GM12878 (cell line): ENCODE measurements around the gene CCK. TPM values are rescaled to one million over a fixed set of nuclear protein-coding genes. Genes with fewer than 3 reads are reported as not detected.

Source experiments
- ATAC-seq: fragments of 200-7000 bp; cut with Tn5 transposase; 3 replicates; pipeline ENCODE4 v1.9.1; 2020; ENCODE audit warnings: mild to moderate bottlenecking, moderate library complexity
- BruUV-seq: library from RNA; stranded (reverse); fragments of 400-500 nt; replicated peaks from 2 replicates; lab custom pipeline; 2021; lab: Mats Ljungman, UMichigan
- CTCF ChIA-PET: fragments of 300-600 bp; sonication (Branson Sonifier 250); formaldehyde crosslinking; extraction: SDS; loops from one replicate; lab custom pipeline; 2021; ENCODE audit warnings: inconsistent platforms; lab: Yijun Ruan, JAX
- POLR2A ChIA-PET: fragments of 350-600 bp; formaldehyde crosslinking; extraction: SDS; loops from one replicate; lab custom pipeline; 2021; ENCODE audit warnings: inconsistent platforms; lab: Charles Lee
- RAD21 ChIA-PET: fragments of 300-600 bp; sonication (Branson Sonifier 250); formaldehyde crosslinking; loops from one replicate; lab custom pipeline; 2023; ENCODE audit warnings: antibody characterized with exemption; ENCODE audit not compliant: unreplicated experiment; lab: Charles Lee
- SMC1A ChIA-PET: fragments of 300-600 bp; sonication (Branson Sonifier 250); formaldehyde crosslinking; loops from one replicate; lab custom pipeline; 2023; ENCODE audit not compliant: unreplicated experiment, uncharacterized antibody; lab: Charles Lee
- DNase-seq: peaks from one replicate; pipeline ENCODE4 v3.0.0-alpha.2; 2011; ENCODE audit warnings: low read depth, low spot score
- FAIRE-seq: peaks from 3 replicates; lab custom pipeline; 2011; peaks lifted over from hg19 to GRCh38; lab: Jason Lieb, UNC
- H2AFZ ChIP-seq: 2 replicates; pipeline ENCODE4 v1.6.0; 2011; ENCODE audit warnings: low read depth, low read length, control low read depth; ENCODE audit not compliant: control insufficient read depth
- H3K27ac ChIP-seq: 2 replicates; pipeline ENCODE4 v1.5.1; 2011; ENCODE audit warnings: control low read depth; ENCODE audit not compliant: control insufficient read depth, insufficient read depth
- H3K27me3 ChIP-seq, 2 experiments: replicated peaks in 1 of 2; 2 replicates each; pipeline versions ENCODE4 v1.6.0 to v1.6.1; 2011; ENCODE audit warnings: low read length in 1 of 2; ENCODE audit not compliant: control insufficient read depth in 2 of 2, insufficient read depth in 2 of 2
- H3K36me3 ChIP-seq, 2 experiments: 2 replicates each; pipeline ENCODE4 v1.5.1; 2011; ENCODE audit warnings: low read length in 1 of 2; ENCODE audit not compliant: control insufficient read depth in 2 of 2, insufficient read depth in 2 of 2
- H3K4me1 ChIP-seq: 2 replicates; pipeline ENCODE4 v1.6.1; 2011; ENCODE audit warnings: mild to moderate bottlenecking, low read length, moderate library complexity, mixed read lengths; ENCODE audit not compliant: control insufficient read depth, insufficient read depth
- H3K4me2 ChIP-seq: 2 replicates; pipeline ENCODE4 v1.6.0; 2011; ENCODE audit warnings: control low read depth; ENCODE audit not compliant: control insufficient read depth, insufficient read depth
- H3K4me3 ChIP-seq: fragments of 200-600 bp; sonication (generic); 2 replicates; pipeline ENCODE4 v1.5.1; 2016
- H3K79me2 ChIP-seq: 2 replicates; pipeline ENCODE4 v1.6.0; 2011; ENCODE audit warnings: low read length; ENCODE audit not compliant: control insufficient read depth, insufficient read depth
- H3K9ac ChIP-seq: 2 replicates; pipeline ENCODE4 v1.8.0; 2011; ENCODE audit warnings: low read length, control low read depth, mixed read lengths; ENCODE audit not compliant: control insufficient read depth, insufficient read depth
- H3K9me3 ChIP-seq: replicated peaks from 3 replicates; pipeline ENCODE4 v1.5.1; 2011; ENCODE audit warnings: mild to moderate bottlenecking, low read length; ENCODE audit not compliant: control insufficient read depth, insufficient read depth
- H4K20me1 ChIP-seq: 2 replicates; pipeline ENCODE4 v1.6.0; 2011; ENCODE audit not compliant: control insufficient read depth, insufficient read depth
- GATAD2B ChIP-seq: fragments of 450-650 bp; conservative IDR thresholded peaks from 2 replicates; pipeline ENCODE4 v1.6.1; 2017; ENCODE audit warnings: low read depth, mild to moderate bottlenecking, moderate library complexity
- MTA3 ChIP-seq: IDR thresholded peaks from 2 replicates; pipeline ENCODE4 v1.6.1; 2012; ENCODE audit warnings: low read length, inconsistent platforms, borderline replicate concordance
- NFXL1 ChIP-seq: fragments of 450-650 bp; IDR thresholded peaks from 2 replicates; pipeline ENCODE4 v1.6.1; 2017; ENCODE audit warnings: antibody characterized with exemption, mild to moderate bottlenecking, borderline replicate concordance
- PAX5 ChIP-seq: IDR thresholded peaks from 2 replicates; pipeline ENCODE4 v1.6.1; 2011; ENCODE audit warnings: low read depth, low read length, borderline replicate concordance
- RAD51 ChIP-seq: fragments of 450-650 bp; IDR thresholded peaks from 2 replicates; pipeline ENCODE4 v1.6.1; 2016; ENCODE audit warnings: moderate library complexity, mild to moderate bottlenecking, inconsistent platforms
- RB1 ChIP-seq: fragments of 450-650 bp; formaldehyde crosslinking; IDR thresholded peaks from 2 replicates; pipeline ENCODE4 v1.6.1; 2017; ENCODE audit warnings: mild to moderate bottlenecking, borderline replicate concordance
- REST ChIP-seq: IDR thresholded peaks from 2 replicates; pipeline ENCODE4 v1.6.1; 2012; ENCODE audit warnings: mild to moderate bottlenecking, low read depth, low read length
- SMC3 ChIP-seq: IDR thresholded peaks from 2 replicates; pipeline ENCODE4 v1.6.1; 2011; ENCODE audit warnings: low read length, improper control_type of control experiment, borderline replicate concordance
- SPI1 ChIP-seq: IDR thresholded peaks from 2 replicates; pipeline ENCODE4 v1.6.1; 2011; ENCODE audit warnings: low read depth, mild to moderate bottlenecking, low read length, moderate library complexity, borderline replicate concordance; ENCODE audit not compliant: insufficient read depth
- ZSCAN29 ChIP-seq: fragments of 450-650 bp; IDR thresholded peaks from 2 replicates; pipeline ENCODE4 v1.6.1; 2017; ENCODE audit warnings: mild to moderate bottlenecking, moderate library complexity
- WGBS: methylation state at CpG from one replicate; pipeline ENCODE4 v1.1.6; 2016; ENCODE audit warnings: low lambda C conversion rate; ENCODE audit not compliant: insufficient replicate concordance, insufficient coverage; ENCODE audit errors: missing lambda C conversion rate; 5-methylcytosine and 5-hydroxymethylcytosine counted together
- in situ Hi-C: fragments of 300-500 bp; cut with MboI; formaldehyde crosslinking; loops from 9 replicates; pipeline ENCODE4 v1.14.3; 2018; ENCODE audit warnings: mixed read lengths
- intact Hi-C: fragments of 100-400 bp; cut with micrococcal nuclease; formaldehyde crosslinking; loops from one replicate; pipeline ENCODE4 v1.14.2; 2022; ENCODE audit not compliant: unreplicated experiment
- polyA plus RNA-seq, 11 experiments: library from polyadenylated mRNA; depleted of rRNA in 4 of 11; unstranded in 6 of 11; stranded (reverse) in 5 of 11; fragments of >200 nt; fragmentation: Nextera tagmentation in 4 of 11; fragmentation: Illumina TruSeq in 1 of 11; extraction: Ambion mirVana in 4 of 11; extraction: Trizol in 1 of 11; gene quantifications; 1 replicate in 1 of 11; 2 replicates in 10 of 11; pipeline versions ENCODE4 v1.2.1 to v1.2.3, GENCODE V29; 2011 to 2016; ENCODE audit warnings: inconsistent platforms in 2 of 11, missing spikeins in 2 of 11, low read depth in 1 of 11
- total RNA-seq, 4 experiments: library from RNA; depleted of rRNA in 3 of 4; stranded (reverse); fragments of >200 nt in 3 of 4; fragmentation: Illumina TruSeq in 1 of 4; extraction: Trizol in 1 of 4; gene quantifications; 2 replicates each; pipeline versions ENCODE4 v1.2.1 to v1.2.3, GENCODE V29; 2013 to 2021
- TF ChIP-seq, protein P1 (sequence below): fragments of 150-350 bp; IDR thresholded peaks from 2 replicates; pipeline ENCODE4 v1.6.1; 2016; ENCODE audit warnings: low read depth, low read length

CCK gene
- total and polyA plus RNA-seq, 10 of the 15 experiments (the other 5 are each of a cell fraction or from before 2014, with no cell fraction given) = not detected

GRCh38 chr3:42273361-42273760 lies 7.4 kb upstream of the CCK start:
- ATAC-seq (no peak), FAIRE-seq (no peak), DNase-seq (no peak)
- 0% methylated on average over 2 of the region's 2 CpGs for WGBS
- Histone ChIP-seq H3K9ac (no peak overlapping the region), H3K4me3 (no peak overlapping the region), H3K36me3 (no peaks in the 10 kb centered on the region), H3K27ac (no peak overlapping the region), H4K20me1 (no peaks in the 10 kb centered on the region), H2AFZ (no peak overlapping the region), H3K79me2 (no peaks in the 10 kb centered on the region), H3K4me1 (peaks cover 18% of the 10 kb centered on the region), H3K9me3 (no peaks in the 10 kb centered on the region; the same call in 2 of the 3 replicates), H3K4me2 (no peak overlapping the region), H3K27me3 (no peaks in the 10 kb centered on the region)
- in situ Hi-C loops (no loop called here), intact Hi-C loops (no loop called here)
- ChIA-PET POLR2A (no interaction called here), SMC1A (interaction anchor here (1.0 to 1.6 kb wide), 2 partner anchors 170 to 308 kb away, joined by 3 to 4 read pairs; partner anchors contain the start of gene SEC22C), RAD21 (no interaction called here), CTCF (interaction anchor here (1.6 kb wide), 1 partner anchor 308 kb away, joined by 3 read pairs; no protein-coding TSS in a partner anchor)
- no TSS peak for BruUV-seq
- TF ChIP-seq RB1 (no peak), SPI1 (peak; percentile 51; the same call in 1 of the 2 replicates), SMC3 (no peak)

GRCh38 chr3:42271786-42272185 lies 5.8 kb upstream of the CCK start:
- ATAC-seq = no peak
- intact Hi-C loops = no loop called here
- TF ChIP-seq GATAD2B (no peak), RAD51 (no peak), REST (no peak), NFXL1 (no peak), PAX5 (no peak), ZSCAN29 (no peak), MTA3 (no peak)
- TF ChIP-seq, protein P1, sequence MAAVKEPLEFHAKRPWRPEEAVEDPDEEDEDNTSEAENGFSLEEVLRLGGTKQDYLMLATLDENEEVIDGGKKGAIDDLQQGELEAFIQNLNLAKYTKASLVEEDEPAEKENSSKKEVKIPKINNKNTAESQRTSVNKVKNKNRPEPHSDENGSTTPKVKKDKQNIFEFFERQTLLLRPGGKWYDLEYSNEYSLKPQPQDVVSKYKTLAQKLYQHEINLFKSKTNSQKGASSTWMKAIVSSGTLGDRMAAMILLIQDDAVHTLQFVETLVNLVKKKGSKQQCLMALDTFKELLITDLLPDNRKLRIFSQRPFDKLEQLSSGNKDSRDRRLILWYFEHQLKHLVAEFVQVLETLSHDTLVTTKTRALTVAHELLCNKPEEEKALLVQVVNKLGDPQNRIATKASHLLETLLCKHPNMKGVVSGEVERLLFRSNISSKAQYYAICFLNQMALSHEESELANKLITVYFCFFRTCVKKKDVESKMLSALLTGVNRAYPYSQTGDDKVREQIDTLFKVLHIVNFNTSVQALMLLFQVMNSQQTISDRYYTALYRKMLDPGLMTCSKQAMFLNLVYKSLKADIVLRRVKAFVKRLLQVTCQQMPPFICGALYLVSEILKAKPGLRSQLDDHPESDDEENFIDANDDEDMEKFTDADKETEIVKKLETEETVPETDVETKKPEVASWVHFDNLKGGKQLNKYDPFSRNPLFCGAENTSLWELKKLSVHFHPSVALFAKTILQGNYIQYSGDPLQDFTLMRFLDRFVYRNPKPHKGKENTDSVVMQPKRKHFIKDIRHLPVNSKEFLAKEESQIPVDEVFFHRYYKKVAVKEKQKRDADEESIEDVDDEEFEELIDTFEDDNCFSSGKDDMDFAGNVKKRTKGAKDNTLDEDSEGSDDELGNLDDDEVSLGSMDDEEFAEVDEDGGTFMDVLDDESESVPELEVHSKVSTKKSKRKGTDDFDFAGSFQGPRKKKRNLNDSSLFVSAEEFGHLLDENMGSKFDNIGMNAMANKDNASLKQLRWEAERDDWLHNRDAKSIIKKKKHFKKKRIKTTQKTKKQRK = no peak

More at GRCh38 chr3:42271786-42272185, 5.8 kb upstream of the CCK start:
- H3K79me2 ChIP-seq = no peaks in the 10 kb centered on the region
- no peak overlapping the region for H2AFZ ChIP-seq
- RAD21 ChIA-PET = no interaction called here
- DNase-seq (no peak), FAIRE-seq (no peak)
- SMC1A ChIA-PET = no interaction called here
- H3K4me3 ChIP-seq = no peak overlapping the region
- BruUV-seq = no TSS peak
- H3K9me3 ChIP-seq = no peaks in the 10 kb centered on the region; the same call in 2 of the 3 replicates
- POLR2A ChIA-PET = interaction anchor here (0.6 kb wide), 1 partner anchor 132 kb away, joined by 3 read pairs; no protein-coding TSS in a partner anchor
- H3K9ac ChIP-seq = no peak overlapping the region
- H3K36me3 ChIP-seq = no peaks in the 10 kb centered on the region
- H3K4me1 ChIP-seq = peaks cover 9% of the 10 kb centered on the region
- CTCF ChIA-PET = no interaction called here
- no peaks in the 10 kb centered on the region for H4K20me1 ChIP-seq
- no peak overlapping the region for H3K4me2 ChIP-seq
- H3K27ac ChIP-seq = no peak overlapping the region
- H3K27me3 ChIP-seq = 0 out of 4 replicates have a peak, but pooled peaks cover 0 to 2% of the 10 kb centered on the region in 2 experiments
- in situ Hi-C loops = no loop called here
